Cardiac muscle cell (in vitro differentiated cells and primary cell): ENCODE data around the gene PLA2G4D. TPM values are rescaled to one million over a fixed set of nuclear protein-coding genes. Genes with fewer than 3 reads are reported as not detected.
"Not testable (repeated sequence)": the region's sequence is repeated elsewhere in the genome, so short reads cannot be mapped to it uniquely, and the experiment has no call there.

Source experiments
- DNase-seq, 2 donors: peaks; one replicate each; pipeline versions ENCODE4 v3.0.0 to v3.0.0-alpha.2; 2010 to 2017; ENCODE audit warnings: low read depth in 1 of 2, low spot score in 1 of 2
- H3K27ac ChIP-seq: fragments of 200-600 bp; sonication (generic); 2 replicates; pipeline ENCODE4 v1.5.1; 2016
- H3K27me3 ChIP-seq: fragments of 200-600 bp; sonication (generic); 2 replicates; pipeline ENCODE4 v1.6.0; 2016; ENCODE audit warnings: control low read depth
- H3K36me3 ChIP-seq: fragments of 200-600 bp; sonication (generic); 2 replicates; pipeline ENCODE4 v1.5.1; 2016; ENCODE audit warnings: control low read depth
- H3K4me1 ChIP-seq: fragments of 200-600 bp; sonication (generic); 2 replicates; pipeline ENCODE4 v1.8.1; 2017; ENCODE audit warnings: low read depth, mild to moderate bottlenecking, mixed run types
- H3K4me3 ChIP-seq: fragments of 200-600 bp; sonication (generic); 2 replicates; pipeline ENCODE4 v1.5.1; 2016; ENCODE audit warnings: mild to moderate bottlenecking
- H3K9me3 ChIP-seq: fragments of 200-600 bp; sonication (generic); 2 replicates; pipeline ENCODE4 v1.5.1; 2017; ENCODE audit warnings: low read depth, mild to moderate bottlenecking, control low read depth
- polyA plus RNA-seq: library from polyadenylated mRNA; unstranded; fragments of >200 nt; fragmentation: Nextera tagmentation; extraction: Ambion mirVana; gene quantifications from 2 replicates; pipeline ENCODE4 v1.2.1, GENCODE V29; 2016
- total RNA-seq: library from RNA; depleted of rRNA; stranded (reverse); fragments of >200 nt; gene quantifications from 2 replicates; pipeline ENCODE4 v1.2.3, GENCODE V29; 2016
- TF ChIP-seq, protein P1 (sequence below): IDR thresholded peaks from 2 replicates; pipeline ENCODE4 v1.5.1; 2012; ENCODE audit warnings: low read depth, mild to moderate bottlenecking, low read length

Gene PLA2G4D
- total and polyA plus RNA-seq, 2 experiments from 2014 or later: 0.03 to 0.16 TPM

DNA sequence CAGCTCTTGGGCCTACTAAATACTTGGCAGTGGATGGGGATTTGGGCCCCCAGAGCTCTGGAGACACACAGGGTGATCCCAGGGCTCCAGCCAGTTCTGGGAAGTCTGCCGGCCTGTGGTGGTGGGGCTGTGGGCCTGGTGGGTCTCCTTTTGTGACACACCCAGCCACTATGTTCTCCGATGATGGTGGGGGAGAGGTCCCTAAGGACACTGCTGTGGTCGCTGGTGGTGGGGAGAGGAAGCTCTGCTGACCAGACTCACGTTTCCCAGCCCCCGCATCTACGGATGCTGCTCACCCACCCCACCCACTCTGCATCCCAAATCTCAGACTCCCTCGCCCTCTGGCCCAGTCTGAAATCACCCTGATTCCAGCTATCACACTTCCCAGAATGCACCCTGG is 396 bp downstream of the PLA2G4D start:
- no peaks in the 10 kb centered on the region for H3K9me3 ChIP-seq
- H3K27me3 ChIP-seq: no peaks in the 10 kb centered on the region
- no peak overlapping the region for H3K4me3 ChIP-seq
- TF ChIP-seq, protein P1, sequence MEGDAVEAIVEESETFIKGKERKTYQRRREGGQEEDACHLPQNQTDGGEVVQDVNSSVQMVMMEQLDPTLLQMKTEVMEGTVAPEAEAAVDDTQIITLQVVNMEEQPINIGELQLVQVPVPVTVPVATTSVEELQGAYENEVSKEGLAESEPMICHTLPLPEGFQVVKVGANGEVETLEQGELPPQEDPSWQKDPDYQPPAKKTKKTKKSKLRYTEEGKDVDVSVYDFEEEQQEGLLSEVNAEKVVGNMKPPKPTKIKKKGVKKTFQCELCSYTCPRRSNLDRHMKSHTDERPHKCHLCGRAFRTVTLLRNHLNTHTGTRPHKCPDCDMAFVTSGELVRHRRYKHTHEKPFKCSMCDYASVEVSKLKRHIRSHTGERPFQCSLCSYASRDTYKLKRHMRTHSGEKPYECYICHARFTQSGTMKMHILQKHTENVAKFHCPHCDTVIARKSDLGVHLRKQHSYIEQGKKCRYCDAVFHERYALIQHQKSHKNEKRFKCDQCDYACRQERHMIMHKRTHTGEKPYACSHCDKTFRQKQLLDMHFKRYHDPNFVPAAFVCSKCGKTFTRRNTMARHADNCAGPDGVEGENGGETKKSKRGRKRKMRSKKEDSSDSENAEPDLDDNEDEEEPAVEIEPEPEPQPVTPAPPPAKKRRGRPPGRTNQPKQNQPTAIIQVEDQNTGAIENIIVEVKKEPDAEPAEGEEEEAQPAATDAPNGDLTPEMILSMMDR: no peak
- no peaks in the 10 kb centered on the region for H3K4me1 ChIP-seq
- H3K27ac ChIP-seq: no peak overlapping the region
- H3K36me3 ChIP-seq: no peaks in the 10 kb centered on the region
- DNase-seq: no peak

DNA sequence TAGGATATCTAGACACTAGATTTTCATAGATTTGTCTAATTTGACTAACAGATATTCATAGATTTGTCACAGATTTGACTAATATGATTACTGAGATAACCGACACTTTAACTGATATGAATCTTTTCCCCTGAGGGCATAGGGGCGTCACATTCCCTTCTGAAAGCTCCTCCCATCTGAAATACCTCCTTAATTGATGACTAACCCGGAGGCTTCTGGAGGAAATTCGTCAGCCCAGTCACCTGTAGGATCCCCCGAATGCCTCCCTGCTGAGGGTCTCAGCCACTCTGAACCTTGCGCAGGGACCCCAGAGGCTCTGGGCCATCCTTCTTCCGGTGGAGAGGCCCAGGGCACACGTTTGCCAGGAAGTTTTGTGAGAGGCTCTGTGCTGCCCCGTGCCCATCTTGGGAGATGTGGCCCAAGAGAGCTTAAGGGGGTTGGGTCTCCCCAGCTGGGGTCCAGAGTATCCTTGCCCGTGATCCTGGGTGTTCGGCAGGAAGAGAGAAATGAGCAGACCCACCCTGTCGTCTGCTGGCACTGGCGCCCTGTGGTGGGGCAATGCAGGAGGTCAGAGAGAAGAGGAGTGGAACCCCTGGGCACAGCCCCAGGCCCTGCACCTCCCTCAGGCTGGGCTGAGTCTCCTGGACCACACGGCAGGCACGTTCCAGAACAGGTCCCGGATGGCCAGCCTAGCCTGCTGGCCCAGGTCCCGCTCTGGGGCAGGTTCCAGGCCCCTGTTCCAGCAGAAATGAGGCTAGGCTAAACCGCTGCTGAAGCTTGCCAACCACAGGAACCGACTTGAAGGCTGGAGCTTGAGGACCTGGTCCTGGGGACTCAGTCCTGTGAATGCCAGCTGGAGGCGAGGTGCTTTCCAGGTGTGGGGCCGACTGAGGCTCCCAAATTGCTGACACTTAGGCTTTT is 1.7 kb downstream of the PLA2G4D start:
- DNase-seq: no peak
- Histone ChIP-seq H3K27me3 (no peaks in the 10 kb centered on the region), H3K36me3 (no peaks in the 10 kb centered on the region), H3K4me1 (no peaks in the 10 kb centered on the region), H3K4me3 (no peak overlapping the region), H3K9me3 (no peaks in the 10 kb centered on the region), H3K27ac (no peak overlapping the region)
- TF ChIP-seq, protein P1: no peak

DNA sequence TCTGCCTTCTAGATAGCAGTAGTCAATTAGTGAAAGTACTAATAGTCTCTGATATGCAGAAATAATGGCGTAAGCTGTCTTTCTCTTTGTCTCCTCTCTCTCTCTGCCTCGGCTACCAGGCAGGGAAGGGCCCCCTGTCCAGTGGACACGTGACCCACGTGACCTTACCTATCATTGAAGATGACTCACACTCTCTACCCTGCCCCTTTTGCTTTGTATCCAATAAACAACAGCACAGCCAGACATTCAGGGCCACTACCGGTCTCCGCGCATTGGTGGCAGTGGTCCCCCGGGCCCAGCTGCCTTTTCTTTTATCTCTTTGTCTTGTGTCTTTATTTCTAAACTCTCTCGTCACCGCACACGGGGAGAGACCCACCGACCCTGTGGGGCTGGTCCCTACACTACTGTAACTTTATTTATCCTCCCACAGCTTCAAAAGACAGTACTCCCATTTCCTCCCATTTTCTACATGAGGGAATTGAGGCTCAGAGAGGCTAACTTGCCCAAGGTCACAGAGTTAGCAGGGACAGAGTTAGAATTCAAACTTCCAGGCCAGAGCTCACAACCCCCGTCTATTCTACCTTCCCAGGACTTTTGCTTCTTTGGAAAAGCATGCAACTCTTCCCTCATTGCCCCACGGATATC is 2.5 kb downstream of the PLA2G4D start:
- not testable (repeated sequence) for DNase-seq

DNA sequence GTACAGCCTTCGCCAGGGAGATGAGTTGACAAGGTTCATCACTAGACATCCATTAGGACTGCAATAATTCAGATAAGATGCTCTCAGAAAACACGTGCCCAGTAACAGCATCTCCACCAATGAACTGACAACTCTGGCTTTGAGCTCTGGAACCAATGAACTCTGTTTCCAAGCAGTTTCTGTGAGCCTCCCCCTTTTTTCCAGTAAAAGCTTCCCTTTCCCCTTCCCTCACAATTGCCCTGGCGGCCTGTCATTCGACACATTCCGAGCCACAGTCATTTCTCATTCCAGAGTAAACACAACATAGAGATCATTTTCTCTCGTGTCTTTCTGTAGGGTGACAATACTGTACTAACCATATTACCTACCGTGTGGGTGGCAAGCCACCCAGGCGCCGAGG is 3.6 kb downstream of the PLA2G4D start:
- Histone ChIP-seq H3K36me3 (no peaks in the 10 kb centered on the region), H3K4me3 (no peak overlapping the region), H3K9me3 (no peaks in the 10 kb centered on the region), H3K4me1 (no peaks in the 10 kb centered on the region), H3K27ac (no peak overlapping the region), H3K27me3 (no peaks in the 10 kb centered on the region)
- TF ChIP-seq, protein P1: no peak
- no peak for DNase-seq

More for the DNA sequence above, 2.5 kb downstream of the PLA2G4D start:
- not testable (repeated sequence) for H3K27ac ChIP-seq, H3K9me3 ChIP-seq, H3K4me1 ChIP-seq, H3K27me3 ChIP-seq, H3K36me3 ChIP-seq, H3K4me3 ChIP-seq

DNA sequence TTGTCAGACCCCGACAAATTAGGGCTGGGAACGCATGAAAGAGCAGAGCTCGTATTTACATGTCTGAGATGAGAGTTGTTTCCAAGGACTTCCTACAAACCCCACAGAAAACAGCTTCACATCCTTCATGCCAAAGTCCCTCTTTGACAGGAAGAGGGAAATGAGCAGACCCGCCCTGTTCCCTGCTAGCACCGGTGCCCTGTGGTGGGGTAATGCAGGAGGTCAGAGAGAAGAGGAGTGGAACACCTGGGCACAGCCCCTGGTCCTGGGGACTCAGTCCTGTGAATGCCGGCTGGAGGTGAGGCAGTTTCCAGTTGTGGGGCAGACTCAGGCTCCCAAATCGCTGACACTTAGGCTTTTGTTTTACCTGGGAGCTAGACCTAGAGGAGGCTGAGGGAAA is 4.0 kb downstream of the PLA2G4D start:
- Histone ChIP-seq H3K36me3 (no peaks in the 10 kb centered on the region), H3K4me3 (no peak overlapping the region), H3K27me3 (no peaks in the 10 kb centered on the region), H3K4me1 (no peaks in the 10 kb centered on the region), H3K27ac (no peak overlapping the region), H3K9me3 (no peaks in the 10 kb centered on the region)
- DNase-seq: no peak
- TF ChIP-seq, protein P1: no peak

DNA sequence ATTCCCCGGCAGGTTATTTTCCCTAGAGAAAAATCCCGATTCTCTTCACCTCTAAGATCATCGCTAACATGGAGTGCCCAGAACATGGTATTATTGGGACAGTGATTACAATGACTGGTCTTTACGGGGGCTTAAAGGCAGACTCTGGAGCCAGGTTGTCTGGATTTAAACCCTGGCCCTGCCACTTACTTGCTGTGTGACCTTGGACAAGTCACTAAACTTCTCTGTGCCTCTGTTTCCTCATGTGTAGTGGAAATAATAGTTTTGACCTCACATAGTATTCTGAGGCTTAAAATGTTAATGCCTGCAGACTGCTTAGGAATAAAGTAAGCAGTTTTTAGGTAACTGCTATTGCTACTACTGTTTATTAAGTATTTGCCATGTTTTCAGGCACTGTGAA is 4.4 kb downstream of the PLA2G4D start:
- H3K9me3 ChIP-seq: no peaks in the 10 kb centered on the region
- H3K4me3 ChIP-seq: no peak overlapping the region
- no peaks in the 10 kb centered on the region for H3K4me1 ChIP-seq
- TF ChIP-seq, protein P1: no peak
- DNase-seq: no peak
- H3K27me3 ChIP-seq: no peaks in the 10 kb centered on the region
- no peak overlapping the region for H3K27ac ChIP-seq
- no peaks in the 10 kb centered on the region for H3K36me3 ChIP-seq
